ENCODE measurements around the gene LRRFIP1.

The LRRFIP1 gene

GRCh38 chr2:237616734-237617586, 10.4 kb upstream of the LRRFIP1 start:
- DNase-seq (ENCODE audit: low read depth) = no peak

DNA sequence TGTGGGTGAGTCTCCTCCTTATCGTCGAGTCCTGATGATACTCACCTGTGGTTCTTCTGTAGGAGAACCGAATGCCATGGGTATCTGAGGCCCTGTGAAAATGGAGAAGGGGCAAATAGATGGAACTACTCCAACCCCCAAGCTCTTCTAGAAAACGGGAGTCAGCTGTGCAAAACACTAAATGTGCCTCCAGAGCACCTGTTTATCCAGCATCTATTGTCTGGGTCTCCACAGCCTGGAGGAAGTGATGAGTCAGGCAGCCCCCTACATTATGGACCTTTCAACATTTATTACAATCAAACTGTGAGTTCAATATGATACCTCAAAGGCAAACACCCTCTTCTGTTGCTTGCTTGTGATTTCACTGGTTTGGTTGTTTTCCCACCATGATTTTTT, 9.8 kb upstream of the LRRFIP1 start:
- DNase-seq (ENCODE audit: low read depth) = no peak

DNA sequence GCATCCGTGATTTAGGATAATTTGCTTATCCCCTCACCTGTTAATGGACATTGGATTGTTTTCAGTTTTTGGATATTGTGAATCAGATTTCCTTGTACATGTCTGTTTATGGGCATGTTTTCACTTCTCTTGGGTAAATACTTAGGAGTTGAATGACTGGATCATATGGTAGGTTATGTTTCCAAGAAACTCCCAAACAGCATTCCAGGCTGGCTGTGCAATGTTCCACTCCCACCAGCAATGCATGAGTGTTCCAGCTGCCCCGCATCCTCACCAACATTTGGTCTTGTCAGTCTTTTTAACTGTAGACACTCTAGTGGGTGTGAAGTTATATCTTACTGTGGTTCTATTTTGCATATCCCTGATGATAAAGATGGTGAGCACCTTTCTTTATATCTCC, 8.9 kb upstream of the LRRFIP1 start:
- DNase-seq (ENCODE audit: low read depth) = no peak

DNA sequence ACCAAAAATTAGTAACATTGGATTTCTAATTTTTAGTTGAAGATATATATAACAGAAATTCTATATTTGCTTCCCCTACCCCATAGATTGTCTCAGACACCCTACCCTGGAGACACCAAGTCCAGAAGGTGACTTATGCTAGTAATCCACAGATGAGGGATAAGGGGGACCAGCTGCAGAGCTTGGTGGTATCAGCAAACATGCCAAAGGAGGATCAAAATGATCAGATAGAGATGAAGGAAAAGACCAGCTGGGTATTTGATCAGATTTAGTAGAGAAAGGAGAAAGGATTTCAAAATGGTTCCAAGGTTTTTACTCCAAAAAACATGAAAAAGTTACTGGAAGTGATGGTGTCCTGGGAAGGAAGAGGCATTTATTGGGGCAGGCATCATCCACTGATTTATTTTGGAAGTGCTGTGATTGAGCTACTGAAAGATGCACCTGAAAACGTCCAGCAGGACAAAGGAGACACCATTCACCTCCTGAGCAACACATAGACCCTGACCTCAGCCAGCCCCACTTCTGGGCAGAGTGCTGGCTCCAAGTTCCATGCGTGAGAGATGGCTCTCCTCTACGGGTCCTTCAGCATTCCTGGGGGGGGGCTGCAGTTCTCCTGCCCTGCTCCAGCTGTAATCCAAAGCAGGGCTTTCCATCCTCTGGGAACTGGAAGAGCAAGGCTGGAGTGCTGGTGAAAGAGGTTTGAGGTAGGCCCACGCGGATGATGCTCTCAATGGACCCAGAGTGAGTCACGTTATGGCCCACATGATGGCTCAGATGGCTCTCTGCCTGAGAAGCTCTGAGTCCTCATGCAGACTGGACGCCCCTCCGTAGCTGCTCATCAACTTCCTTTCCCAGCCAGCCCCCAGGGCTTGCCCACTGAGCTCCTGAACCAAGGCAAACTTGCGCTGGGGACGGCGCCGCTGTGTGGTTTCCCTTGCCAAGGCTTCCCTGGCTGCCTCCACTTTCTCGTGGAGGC, 3.7 kb upstream of the LRRFIP1 start:
- DNase-seq (ENCODE audit: low read depth) = no peak

DNA sequence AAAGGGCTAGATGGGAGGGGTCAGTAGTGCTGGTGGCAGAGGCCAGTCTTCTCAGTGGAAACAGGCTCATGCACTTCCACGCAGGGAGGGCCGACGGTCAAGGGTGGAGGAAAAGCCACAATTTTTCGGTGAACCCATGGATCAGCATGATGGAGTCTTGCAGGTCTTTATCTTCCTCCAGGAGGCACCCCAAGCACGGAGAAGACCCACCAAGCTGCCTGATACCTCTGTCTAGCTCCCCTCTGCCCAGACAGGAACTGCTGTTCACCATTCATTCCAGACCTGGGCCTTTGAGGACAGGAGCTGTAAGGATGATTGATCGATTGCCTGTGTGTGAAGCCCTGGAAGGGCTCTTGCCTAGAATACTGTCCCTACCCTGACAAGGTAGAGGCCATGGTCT, 2.8 kb upstream of the LRRFIP1 start:
- no peak for DNase-seq (ENCODE audit: low read depth)

- no peak for DNase-seq (ENCODE audit: low read depth)
Observed at GRCh38 chr2:237625216-237625705, 2.1 kb upstream of the LRRFIP1 start.

- no peak for DNase-seq (ENCODE audit: low read depth)
Observed at GRCh38 chr2:237625777-237626176, 1.6 kb upstream of the LRRFIP1 start.

- no peak for DNase-seq (ENCODE audit: low read depth)
Observed at GRCh38 chr2:237626813-237627440, 460 bp upstream of the LRRFIP1 start.

GRCh38 chr2:237628247-237629187, 1.1 kb downstream of the LRRFIP1 start:
- DNase-seq (ENCODE audit: low read depth) = no peak

DNA sequence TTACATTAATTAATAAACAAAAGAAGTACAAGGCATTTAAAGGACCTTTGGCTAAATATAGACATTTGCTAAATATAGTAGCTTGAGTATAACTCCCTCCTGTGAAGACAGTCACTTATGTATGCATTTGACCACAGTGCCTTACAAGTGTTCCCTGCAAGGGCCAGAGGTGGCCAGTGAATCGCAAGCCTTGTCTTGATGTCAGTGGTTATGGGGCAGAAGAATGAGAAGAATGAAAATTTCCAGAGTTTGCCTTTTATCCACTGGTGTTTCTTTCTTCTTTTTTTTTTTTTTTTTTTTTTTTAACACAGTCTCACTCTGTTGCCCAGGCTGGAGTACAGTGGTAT, 1.8 kb downstream of the LRRFIP1 start:
- no peak for DNase-seq (ENCODE audit: low read depth)

DNA sequence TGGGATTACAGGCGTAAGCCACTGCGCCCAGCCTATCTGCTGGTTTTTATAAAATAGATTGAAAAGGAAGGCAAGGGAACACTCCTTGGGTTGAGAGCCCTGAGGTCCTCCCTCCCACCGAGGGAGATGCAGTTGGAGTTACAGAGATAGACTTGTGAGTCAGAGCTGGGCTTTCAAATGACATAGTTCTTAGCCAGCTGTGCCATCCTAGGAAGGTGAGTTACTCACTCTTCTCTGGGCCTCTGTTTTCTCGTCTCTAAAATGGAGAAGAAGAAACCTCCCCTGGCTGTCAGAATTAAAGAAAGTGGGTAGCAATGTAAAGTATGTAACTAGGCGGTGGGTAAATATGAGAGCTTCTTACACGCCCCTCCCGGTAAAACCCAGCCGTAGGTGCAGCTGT, 2.4 kb downstream of the LRRFIP1 start:
- no peak for DNase-seq (ENCODE audit: low read depth)

GRCh38 chr2:237630216-237631000, 3.0 kb downstream of the LRRFIP1 start:
- DNase-seq (ENCODE audit: low read depth) = no peak

GRCh38 chr2:237631007-237631785, 3.8 kb downstream of the LRRFIP1 start:
- no peak for DNase-seq (ENCODE audit: low read depth)

- DNase-seq (ENCODE audit: low read depth) = no peak
Observed at GRCh38 chr2:237631801-237632585, 4.6 kb downstream of the LRRFIP1 start.

DNA sequence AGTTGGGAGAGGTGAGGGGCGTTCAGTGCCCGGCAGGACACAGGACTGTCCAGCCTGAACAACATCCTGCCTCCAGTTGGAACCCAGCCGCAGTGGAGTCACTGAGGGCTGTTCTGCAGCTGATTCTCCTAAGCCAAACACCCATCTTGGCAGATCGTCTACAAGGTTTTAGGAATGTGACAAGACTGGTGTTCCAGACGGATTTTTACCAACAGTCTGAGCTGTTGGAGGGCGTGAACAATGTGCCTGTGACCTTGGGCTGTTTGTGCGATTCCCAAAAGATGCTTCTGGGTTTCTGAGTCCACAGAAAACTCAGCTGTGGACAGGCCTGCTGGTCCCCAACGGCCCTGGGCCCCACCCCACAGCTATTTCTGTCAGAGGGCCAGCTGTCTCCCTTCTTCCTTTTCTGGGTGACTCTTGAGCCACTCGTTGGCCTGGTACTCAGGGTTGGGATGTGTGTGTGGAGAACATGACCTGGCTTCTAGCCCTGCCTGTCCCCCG, 5.7 kb downstream of the LRRFIP1 start:
- DNase-seq (ENCODE audit: low read depth) = no peak

DNA sequence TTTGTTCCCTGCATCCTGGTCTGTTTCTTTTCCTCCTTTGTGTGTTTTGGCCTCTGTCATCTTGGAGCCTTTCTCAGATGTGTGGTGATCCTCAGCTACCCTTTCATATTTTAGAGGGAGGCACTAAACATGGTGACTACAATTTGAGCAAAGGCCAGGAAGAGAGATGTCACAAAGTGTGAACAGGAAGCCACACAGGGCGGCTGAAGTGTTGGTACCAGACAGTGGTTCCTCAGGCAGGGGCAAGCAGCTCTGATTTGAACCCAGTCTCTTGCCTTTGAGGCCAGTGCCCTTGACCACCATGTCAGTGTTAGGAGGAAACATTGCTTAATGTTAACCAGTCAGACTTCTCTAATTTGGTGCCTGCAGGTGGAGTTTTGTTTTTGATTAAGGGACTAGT, 9.2 kb downstream of the LRRFIP1 start:
- DNase-seq (ENCODE audit: low read depth) = no peak

DNA sequence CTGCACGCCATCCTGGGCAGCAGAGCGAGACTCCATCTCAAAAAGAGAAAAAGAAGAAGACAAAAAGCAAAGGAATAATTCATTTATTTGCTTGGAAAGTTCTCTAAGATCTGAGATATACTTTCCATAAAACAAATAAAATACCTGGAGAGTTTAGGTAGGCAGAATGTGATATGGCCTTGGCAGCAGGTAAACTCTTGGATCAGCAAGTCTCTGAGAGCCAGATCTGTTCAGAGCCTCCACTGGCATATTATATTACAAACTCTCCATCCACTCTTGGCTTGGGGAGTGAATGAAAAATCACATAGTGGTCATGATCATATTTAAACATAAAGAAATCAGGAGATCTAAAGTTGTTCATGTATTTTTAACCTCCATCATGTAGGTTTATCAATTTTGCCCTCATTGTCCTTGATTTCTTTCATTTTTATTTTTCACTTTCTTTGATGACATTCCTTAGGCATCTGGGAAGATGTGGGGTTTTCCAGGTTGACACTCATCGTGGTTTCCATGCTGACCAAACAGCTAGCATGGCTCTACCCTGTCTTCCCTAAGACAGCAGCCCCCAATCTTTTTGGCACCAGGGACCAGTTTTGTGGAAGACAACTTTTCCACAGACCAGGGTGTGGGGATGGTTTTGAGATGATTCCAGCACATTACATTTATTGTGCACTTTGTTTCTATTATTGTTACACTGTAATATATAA, 10.2 kb downstream of the LRRFIP1 start:
- DNase-seq (ENCODE audit: low read depth) = no peak

DNA sequence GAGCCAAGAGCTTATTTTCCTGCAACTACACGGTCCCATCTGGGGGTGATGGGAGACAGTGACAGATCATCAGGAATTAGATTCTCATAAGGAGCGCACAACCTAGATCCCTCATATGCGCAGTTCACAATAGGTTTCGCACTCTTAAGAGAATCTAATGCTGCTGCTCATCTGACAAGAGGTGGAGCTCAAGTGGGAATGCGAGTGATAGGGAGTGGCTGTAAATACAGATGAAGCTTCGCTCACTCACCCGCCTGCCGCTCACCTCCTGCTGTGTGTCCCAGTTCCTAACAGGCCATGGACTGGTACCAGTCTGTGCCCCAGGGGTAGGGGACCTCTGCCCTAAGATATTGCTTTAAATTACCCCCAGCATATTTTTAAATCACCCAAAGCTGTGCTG, 10.8 kb downstream of the LRRFIP1 start:
- no peak for DNase-seq (ENCODE audit: low read depth)
